Chondrocyte (in vitro differentiated cells): ENCODE results near the gene CRLF2. TPM values are rescaled to one million over a fixed set of nuclear protein-coding genes. Genes with fewer than 3 reads are reported as not detected.
"Not testable (repeated sequence)": the region's sequence is repeated elsewhere in the genome, so short reads cannot be mapped to it uniquely, and the experiment has no call there.

Experiments
- DNase-seq: peaks from one replicate; pipeline ENCODE4 v3.0.0; 2021; ENCODE audit warnings: mixed read lengths, low spot score
- H3K27ac Mint-ChIP-seq: one replicate; pipeline ENCODE4 v1.8.0; 2021; ENCODE audit warnings: mild to moderate bottlenecking, moderate library complexity, mixed read lengths; ENCODE audit not compliant: unreplicated experiment
- H3K27me3 Mint-ChIP-seq: 2 replicates; pipeline ENCODE4 v1.8.0; 2021; ENCODE audit warnings: low read depth, mixed read lengths
- H3K36me3 Mint-ChIP-seq: 2 replicates; pipeline ENCODE4 v1.8.0; 2021; ENCODE audit warnings: low read depth, mixed read lengths
- H3K4me1 Mint-ChIP-seq: 2 replicates; pipeline ENCODE4 v1.8.0; 2021; ENCODE audit warnings: low read depth, mild to moderate bottlenecking, mixed read lengths
- H3K4me3 Mint-ChIP-seq: one replicate; pipeline ENCODE4 v1.8.0; 2021; ENCODE audit warnings: mild to moderate bottlenecking, moderate library complexity, mixed read lengths; ENCODE audit not compliant: unreplicated experiment
- H3K9me3 Mint-ChIP-seq: 2 replicates; pipeline ENCODE4 v1.8.0; 2021; ENCODE audit warnings: low read depth, mixed read lengths
- CTCF ChIP-seq: fragments of 200-600 bp; sonication (generic); IDR thresholded peaks from 2 replicates; pipeline ENCODE4 v1.5.0; 2021; ENCODE audit warnings: antibody characterized with exemption, mild to moderate bottlenecking, moderate library complexity
- long read RNA-seq: library from polyadenylated mRNA; stranded (forward); transcript quantifications from one replicate; pipeline ENCODE4 v2.0.0, GENCODE V29; 2021
- total RNA-seq: library from RNA; stranded (reverse); gene quantifications from 3 replicates; pipeline ENCODE4 v1.2.1, GENCODE V29; 2021

The CRLF2 gene
- not detected in 3 replicates for total RNA-seq
- long read RNA-seq: 0 reads

GRCh38 chrX:1212532-1212931, at the start of gene CRLF2:
TSS of gene CRLF2 (minus strand) at chrX:1212649. CDS start at chrX:1212634, 15 bp downstream.
- Mint-ChIP-seq H3K4me1 (peaks cover 18% of the 10 kb centered on the region), H3K36me3 (no peaks in the 10 kb centered on the region), H3K4me3 (no peak within 1 kb of the TSS), H3K9me3 (no peaks in the 10 kb centered on the region), H3K27me3 (peaks cover 3% of the 10 kb centered on the region), H3K27ac (no peak within 1 kb of the TSS)
- TF ChIP-seq CTCF: no peak
- DNase-seq: peak; percentile 20

- DNase-seq, H3K4me1 Mint-ChIP-seq, H3K4me3 Mint-ChIP-seq, H3K9me3 Mint-ChIP-seq, H3K36me3 Mint-ChIP-seq, H3K27ac Mint-ChIP-seq, H3K27me3 Mint-ChIP-seq: not testable (repeated sequence)
Measured at GRCh38 chrX:1261771-1262170, 49.3 kb upstream of the CRLF2 start.

GRCh38 chrX:1261285-1261684, 48.8 kb upstream of the CRLF2 start:
- no peak for TF ChIP-seq CTCF
- H3K4me3 Mint-ChIP-seq: no peak overlapping the region
- H3K9me3 Mint-ChIP-seq: no peaks in the 10 kb centered on the region
- H3K36me3 Mint-ChIP-seq: no peaks in the 10 kb centered on the region
- H3K4me1 Mint-ChIP-seq: no peaks in the 10 kb centered on the region
- no peak overlapping the region for H3K27ac Mint-ChIP-seq
- no peaks in the 10 kb centered on the region for H3K27me3 Mint-ChIP-seq
- DNase-seq: no peak

- no peak for TF ChIP-seq CTCF
- peaks cover 14% of the 10 kb centered on the region for H3K9me3 Mint-ChIP-seq
- no peak for DNase-seq
- H3K27ac Mint-ChIP-seq: no peak overlapping the region
- peaks cover 14% of the 10 kb centered on the region for H3K4me1 Mint-ChIP-seq
- H3K36me3 Mint-ChIP-seq: peaks cover 3% of the 10 kb centered on the region
- no peak overlapping the region for H3K4me3 Mint-ChIP-seq
- no peaks in the 10 kb centered on the region for H3K27me3 Mint-ChIP-seq
Measured at GRCh38 chrX:1252861-1253260, 40.4 kb upstream of the CRLF2 start.

GRCh38 chrX:1249101-1249887, 36.8 kb upstream of the CRLF2 start:
- peaks cover 14% of the 10 kb centered on the region for H3K4me1 Mint-ChIP-seq
- no peak for DNase-seq
- H3K27me3 Mint-ChIP-seq: no peaks in the 10 kb centered on the region
- peaks cover 14% of the 10 kb centered on the region for H3K9me3 Mint-ChIP-seq
- peak overlapping the region; percentile 56 for H3K4me3 Mint-ChIP-seq
- no peak for TF ChIP-seq CTCF
- peaks cover 3% of the 10 kb centered on the region for H3K36me3 Mint-ChIP-seq
- H3K27ac Mint-ChIP-seq: peak overlapping the region; percentile 77
